HepG2 (cell line): Measurements from ENCODE around the gene VSIG10L. TPM values are rescaled to one million over a fixed set of nuclear protein-coding genes. Genes with fewer than 3 reads are reported as not detected.

ENCODE experiments used
- AGO1 ChIP-seq: fragments of 200-400 bp; formaldehyde crosslinking; IDR thresholded peaks from 2 replicates; pipeline ENCODE4 v1.6.1; 2017; ENCODE audit warnings: mild to moderate bottlenecking, low read depth, low read length, moderate library complexity; ENCODE audit not compliant: poor library complexity, severe bottlenecking
- ARID4A ChIP-seq: sonication (generic); formaldehyde crosslinking; IDR thresholded peaks from 2 replicates; pipeline ENCODE4 v1.5.0; 2020; ENCODE audit warnings: mild to moderate bottlenecking, missing genetic modification reagents, borderline replicate concordance
- CEBPB ChIP-seq: IDR thresholded peaks from 2 replicates; pipeline ENCODE4 v1.6.1; 2011; ENCODE audit warnings: low read depth, low read length, improper control_type of control experiment, borderline replicate concordance
- DR1 ChIP-seq: sonication (generic); formaldehyde crosslinking; IDR thresholded peaks from 2 replicates; pipeline ENCODE4 v1.8.0; 2021; ENCODE audit warnings: mild to moderate bottlenecking, missing genetic modification reagents, inconsistent platforms
- GMEB1 ChIP-seq: sonication (generic); formaldehyde crosslinking; IDR thresholded peaks from 2 replicates; pipeline ENCODE4 v1.5.1; 2020; ENCODE audit warnings: missing genetic modification reagents, mild to moderate bottlenecking, borderline replicate concordance
- HNF4A ChIP-seq: sonication (generic); formaldehyde crosslinking; IDR thresholded peaks from 2 replicates; pipeline ENCODE4 v1.4.0; 2020; ENCODE audit warnings: missing genetic modification reagents
- ISL2 ChIP-seq: sonication (generic); formaldehyde crosslinking; IDR thresholded peaks from 2 replicates; pipeline ENCODE4 v1.5.0; 2020; ENCODE audit warnings: missing genetic modification reagents
- MEIS2 ChIP-seq: sonication (generic); formaldehyde crosslinking; IDR thresholded peaks from 2 replicates; pipeline ENCODE4 v1.9.0; 2021; ENCODE audit warnings: mild to moderate bottlenecking, missing genetic modification reagents
- PRPF4 ChIP-seq: fragments of 200-400 bp; formaldehyde crosslinking; IDR thresholded peaks from 2 replicates; pipeline ENCODE4 v1.6.1; 2016; ENCODE audit warnings: low read length, low read depth; ENCODE audit not compliant: poor library complexity, severe bottlenecking
- SNRNP70 ChIP-seq: fragments of 200-400 bp; formaldehyde crosslinking; IDR thresholded peaks from 2 replicates; pipeline ENCODE4 v1.6.1; 2017; ENCODE audit warnings: mild to moderate bottlenecking, low read depth, low read length, moderate library complexity
- TBP ChIP-seq: sonication (generic); formaldehyde crosslinking; IDR thresholded peaks from 2 replicates; pipeline ENCODE4 v1.5.0; 2020; ENCODE audit warnings: missing genetic modification reagents
- TSC22D2 ChIP-seq: sonication (generic); formaldehyde crosslinking; IDR thresholded peaks from 2 replicates; pipeline ENCODE4 v1.5.1; 2020; ENCODE audit warnings: missing genetic modification reagents, mild to moderate bottlenecking, borderline replicate concordance
- YEATS2 ChIP-seq: sonication (generic); formaldehyde crosslinking; IDR thresholded peaks from 2 replicates; pipeline ENCODE4 v1.4.0; 2020; ENCODE audit warnings: missing genetic modification reagents, borderline replicate concordance
- ZHX2 ChIP-seq, 2 experiments: sonication (generic) in 1 of 2; formaldehyde crosslinking in 1 of 2; IDR thresholded peaks; 2 replicates each; pipeline versions ENCODE4 v1.6.1 to v1.9.0; 2014 to 2022; ENCODE audit warnings: antibody characterized with exemption in 1 of 2, borderline replicate concordance in 1 of 2, inconsistent platforms in 1 of 2, low read depth in 1 of 2, missing genetic modification reagents in 1 of 2
- ZNF180 ChIP-seq: sonication (generic); formaldehyde crosslinking; IDR thresholded peaks from 2 replicates; pipeline ENCODE4 v1.4.0; 2020; ENCODE audit warnings: low read depth, missing genetic modification reagents, borderline replicate concordance
- ZNF224 ChIP-seq: sonication (generic); formaldehyde crosslinking; IDR thresholded peaks from 2 replicates; pipeline ENCODE4 v1.5.0; 2020; ENCODE audit warnings: mild to moderate bottlenecking, missing genetic modification reagents
- ZNF496 ChIP-seq: sonication (generic); formaldehyde crosslinking; IDR thresholded peaks from 2 replicates; pipeline ENCODE4 v1.8.1; 2023; ENCODE audit warnings: mild to moderate bottlenecking, moderate library complexity, missing genetic modification reagents; ENCODE audit not compliant: insufficient replicate concordance
- polyA plus RNA-seq, 8 experiments: library from polyadenylated mRNA; depleted of rRNA in 3 of 8; stranded (reverse) in 7 of 8; unstranded in 1 of 8; fragments of >200 nt; fragmentation: Illumina TruSeq in 4 of 8; extraction: Trizol in 4 of 8; gene quantifications; 2 replicates each; pipeline versions ENCODE4 v1.2.1 to v1.2.3, GENCODE V29; 2011 to 2016; ENCODE audit warnings: low read depth in 4 of 8, missing spikeins in 1 of 8, mixed read lengths in 1 of 8; ENCODE audit not compliant: insufficient read depth in 1 of 8
- total RNA-seq, 5 experiments: library from RNA; depleted of rRNA; stranded (reverse); fragments of >200 nt; fragmentation: Illumina TruSeq; extraction: Trizol; gene quantifications; 2 replicates each; pipeline ENCODE4 v1.2.3, GENCODE V29; 2016; ENCODE audit warnings: low read depth in 1 of 5

The VSIG10L gene
- total and polyA plus RNA-seq, 2 of the 13 experiments (the other 11 are each of a cell fraction or from before 2014, with no cell fraction given) = 2.7 to 8.5 TPM

- TF ChIP-seq ZHX2 (IDR thresholded peaks at IDR 0.05; ENCODE audit: low read depth) = no peak
- no peak for TF ChIP-seq ZHX2 (CRISPR knock-in tag; IDR thresholded peaks at IDR 0.05; ENCODE audit: borderline replicate concordance)
- no peak for TF ChIP-seq PRPF4
- TF ChIP-seq YEATS2 (CRISPR knock-in tag) = no peak
- TF ChIP-seq ZNF224 (CRISPR knock-in tag) = no peak
- TF ChIP-seq GMEB1 (CRISPR knock-in tag) = no peak
- TF ChIP-seq SNRNP70 = no peak
- no peak for TF ChIP-seq CEBPB
- no peak for TF ChIP-seq MEIS2 (CRISPR knock-in tag)
- TF ChIP-seq ZNF180 (CRISPR knock-in tag) = no peak
- TF ChIP-seq ZNF496 (CRISPR knock-in tag) = no peak
- TF ChIP-seq AGO1 = peak; percentile 59
- TF ChIP-seq ARID4A (CRISPR knock-in tag) = no peak
- TF ChIP-seq TSC22D2 = no peak
- no peak for TF ChIP-seq HNF4A (CRISPR knock-in tag)
- no peak for TF ChIP-seq ISL2 (CRISPR knock-in tag)
- no peak for TF ChIP-seq TBP (CRISPR knock-in tag)
- no peak for TF ChIP-seq DR1 (CRISPR knock-in tag)
Measured at GRCh38 chr19:51346742-51347141, 4.8 kb upstream of the VSIG10L start (continued).
